Activated CD4-positive, alpha-beta T cell treated with anti-CD3 and anti-CD28 coated beads, Interleukin-2, amount 10 ng/mL, durations not matched to agents 7 days and 5 days (primary cell): ENCODE measurements around the gene PIK3R5. TPM values are rescaled to one million over a fixed set of nuclear protein-coding genes. Genes with fewer than 3 reads are reported as not detected.

Experiments
- CTCF ChIA-PET: fragments of 350-600 bp; sonication (Branson Sonifier 250); formaldehyde crosslinking; loops from one replicate; lab custom pipeline; 2021; ENCODE audit warnings: antibody characterized with exemption; lab: Charles Lee
- POLR2A ChIA-PET: fragments of 350-600 bp; sonication (Branson Sonifier 250); formaldehyde crosslinking; loops from one replicate; lab custom pipeline; 2021; ENCODE audit warnings: antibody characterized with exemption; lab: Charles Lee
- DNase-seq: peaks from one replicate; pipeline ENCODE4 v3.0.0-alpha.2; 2020
- H3K27ac Mint-ChIP-seq: one replicate; pipeline ENCODE4 v1.8.0; 2021; ENCODE audit warnings: mild to moderate bottlenecking, moderate library complexity, mixed read lengths
- H3K27me3 Mint-ChIP-seq: one replicate; pipeline ENCODE4 v1.8.0; 2021; ENCODE audit warnings: mixed read lengths
- H3K36me3 Mint-ChIP-seq: one replicate; pipeline ENCODE4 v1.8.0; 2021; ENCODE audit warnings: low read depth, mixed read lengths
- H3K4me1 Mint-ChIP-seq: one replicate; pipeline ENCODE4 v1.8.0; 2021; ENCODE audit warnings: mixed read lengths
- H3K4me3 Mint-ChIP-seq: one replicate; pipeline ENCODE4 v1.8.0; 2021; ENCODE audit warnings: mild to moderate bottlenecking, moderate library complexity, mixed read lengths
- H3K9me3 Mint-ChIP-seq: one replicate; pipeline ENCODE4 v1.8.0; 2021; ENCODE audit warnings: mixed read lengths
- total RNA-seq, 2 experiments: library from RNA; stranded (reverse); gene quantifications; one replicate each; pipeline ENCODE4 v1.2.3, GENCODE V29; 2021

Gene PIK3R5
- total RNA-seq, 2 experiments from 2014 or later, result 73.4 to 77.6 TPM

GRCh38 chr17:8957721-8958120 lies 7.8 kb downstream of the PIK3R5 start:
- no peak for DNase-seq
- no peaks in the 10 kb centered on the region for H3K27me3 Mint-ChIP-seq
- peak overlapping the region; percentile 85 for H3K27ac Mint-ChIP-seq
- H3K4me1 Mint-ChIP-seq, result peaks cover 97% of the 10 kb centered on the region
- H3K36me3 Mint-ChIP-seq, result peaks cover 79% of the 10 kb centered on the region
- ChIA-PET CTCF (interaction anchor here (1.0 to 4.4 kb wide), 4 partner anchors 9 to 58 kb away, joined by 3 to 14 read pairs (median 4); no protein-coding TSS in a partner anchor), POLR2A (no interaction called here)
- no peak overlapping the region for H3K4me3 Mint-ChIP-seq
- H3K9me3 Mint-ChIP-seq, result no peaks in the 10 kb centered on the region

- CTCF ChIA-PET, result interaction anchor here (0.8 to 4.4 kb wide), 4 partner anchors 9 to 41 kb away, joined by 3 to 14 read pairs (median 3); partner anchors contain the start of gene PIK3R5
- POLR2A ChIA-PET, result no interaction called here
- no peak overlapping the region for H3K4me3 Mint-ChIP-seq
- H3K36me3 Mint-ChIP-seq, result peaks cover 82% of the 10 kb centered on the region
- H3K27me3 Mint-ChIP-seq, result no peaks in the 10 kb centered on the region
- peaks cover 6% of the 10 kb centered on the region for H3K9me3 Mint-ChIP-seq
- no peak for DNase-seq
- peaks cover 97% of the 10 kb centered on the region for H3K4me1 Mint-ChIP-seq
- H3K27ac Mint-ChIP-seq, result peak overlapping the region; percentile 64
These were observed 9.0 kb downstream of the PIK3R5 start for GRCh38 chr17:8956465-8956902.

- H3K27ac Mint-ChIP-seq, result peak overlapping the region; percentile 37
- peaks cover 17% of the 10 kb centered on the region for H3K9me3 Mint-ChIP-seq
- POLR2A ChIA-PET, result interaction anchor here (0.6 kb wide), 1 partner anchor 8 kb away, joined by 3 read pairs; no protein-coding TSS in a partner anchor
- H3K36me3 Mint-ChIP-seq, result peaks cover 84% of the 10 kb centered on the region
- CTCF ChIA-PET, result interaction anchor here (1.6 to 6.1 kb wide), 3 partner anchors 8 to 15 kb away, joined by 6 to 38 read pairs (median 14); no protein-coding TSS in a partner anchor
- H3K4me1 Mint-ChIP-seq, result peaks cover 99% of the 10 kb centered on the region
- DNase-seq, result no peak
- H3K27me3 Mint-ChIP-seq, result no peaks in the 10 kb centered on the region
- peak overlapping the region; percentile 49 for H3K4me3 Mint-ChIP-seq
These were observed 10.2 kb downstream of the PIK3R5 start for GRCh38 chr17:8955021-8955959.

GRCh38 chr17:8954339-8954738 lies 11.2 kb downstream of the PIK3R5 start:
- peaks cover 20% of the 10 kb centered on the region for H3K9me3 Mint-ChIP-seq
- peak overlapping the region; percentile 49 for H3K4me3 Mint-ChIP-seq
- CTCF ChIA-PET, result interaction anchor here (1.6 to 6.1 kb wide), 3 partner anchors 9 to 14 kb away, joined by 6 to 38 read pairs (median 14); no protein-coding TSS in a partner anchor
- H3K27me3 Mint-ChIP-seq, result no peaks in the 10 kb centered on the region
- DNase-seq, result peak; percentile 85
- H3K27ac Mint-ChIP-seq, result peak overlapping the region; percentile 85
- H3K4me1 Mint-ChIP-seq, result peaks cover 97% of the 10 kb centered on the region
- POLR2A ChIA-PET, result no interaction called here
- H3K36me3 Mint-ChIP-seq, result peaks cover 81% of the 10 kb centered on the region

- no peak for DNase-seq
- Mint-ChIP-seq H3K4me1 (peaks cover 97% of the 10 kb centered on the region), H3K4me3 (no peak overlapping the region), H3K36me3 (peaks cover 80% of the 10 kb centered on the region), H3K9me3 (peaks cover 21% of the 10 kb centered on the region), H3K27me3 (no peaks in the 10 kb centered on the region), H3K27ac (peak overlapping the region; percentile 71)
- ChIA-PET CTCF (interaction anchor here (0.6 to 6.1 kb wide), 4 partner anchors 8 to 1597 kb away, joined by 3 to 38 read pairs (median 8); no protein-coding TSS in a partner anchor), POLR2A (no interaction called here)
These were observed 12.2 kb downstream of the PIK3R5 start for GRCh38 chr17:8953156-8953885.

GRCh38 chr17:8952191-8952590 lies 13.3 kb downstream of the PIK3R5 start:
- ChIA-PET CTCF (interaction anchor here (6.1 kb wide), 1 partner anchor 11 kb away, joined by 38 read pairs; no protein-coding TSS in a partner anchor), POLR2A (no interaction called here)
- peak overlapping the region; percentile 65 for H3K27ac Mint-ChIP-seq
- no peak overlapping the region for H3K4me3 Mint-ChIP-seq
- H3K27me3 Mint-ChIP-seq, result no peaks in the 10 kb centered on the region
- peaks cover 78% of the 10 kb centered on the region for H3K36me3 Mint-ChIP-seq
- DNase-seq, result no peak
- H3K9me3 Mint-ChIP-seq, result peaks cover 21% of the 10 kb centered on the region
- peaks cover 94% of the 10 kb centered on the region for H3K4me1 Mint-ChIP-seq

- Mint-ChIP-seq H3K27me3 (no peaks in the 10 kb centered on the region), H3K36me3 (peaks cover 77% of the 10 kb centered on the region), H3K4me3 (no peak overlapping the region), H3K9me3 (peaks cover 21% of the 10 kb centered on the region), H3K4me1 (peaks cover 94% of the 10 kb centered on the region), H3K27ac (peak overlapping the region; percentile 77)
- ChIA-PET POLR2A (no interaction called here), CTCF (interaction anchor here (1.5 to 6.1 kb wide), 2 partner anchors 11 to 12 kb away, joined by 6 to 38 read pairs; no protein-coding TSS in a partner anchor)
- no peak for DNase-seq
These were observed 14.3 kb downstream of the PIK3R5 start for GRCh38 chr17:8951206-8951605.

GRCh38 chr17:8949061-8949661 lies 16.3 kb downstream of the PIK3R5 start:
- H3K9me3 Mint-ChIP-seq, result peaks cover 21% of the 10 kb centered on the region
- ChIA-PET CTCF (interaction anchor here (0.8 to 6.1 kb wide), 5 partner anchors 8 to 163 kb away, joined by 3 to 38 read pairs (median 5); no protein-coding TSS in a partner anchor), POLR2A (interaction anchor here (0.6 kb wide), 1 partner anchor 57 kb away, joined by 4 read pairs; no protein-coding TSS in a partner anchor)
- H3K36me3 Mint-ChIP-seq, result peaks cover 85% of the 10 kb centered on the region
- peak overlapping the region; percentile 60 for H3K4me3 Mint-ChIP-seq
- no peak for DNase-seq
- peak overlapping the region; percentile 84 for H3K27ac Mint-ChIP-seq
- no peaks in the 10 kb centered on the region for H3K27me3 Mint-ChIP-seq
- peaks cover 94% of the 10 kb centered on the region for H3K4me1 Mint-ChIP-seq

- Mint-ChIP-seq H3K27me3 (no peaks in the 10 kb centered on the region), H3K27ac (peak overlapping the region; percentile 84), H3K4me3 (no peak overlapping the region), H3K9me3 (peaks cover 21% of the 10 kb centered on the region), H3K4me1 (peaks cover 91% of the 10 kb centered on the region), H3K36me3 (peaks cover 89% of the 10 kb centered on the region)
- ChIA-PET CTCF (interaction anchor here (1.1 to 1.9 kb wide), 5 partner anchors 8 to 163 kb away, joined by 3 to 5 read pairs (median 3); no protein-coding TSS in a partner anchor), POLR2A (interaction anchor here (0.6 kb wide), 1 partner anchor 56 kb away, joined by 4 read pairs; no protein-coding TSS in a partner anchor)
- no peak for DNase-seq
These were observed 17.0 kb downstream of the PIK3R5 start for GRCh38 chr17:8948462-8948861.

- H3K36me3 Mint-ChIP-seq, result peaks cover 80% of the 10 kb centered on the region
- no peak for DNase-seq
- ChIA-PET CTCF (interaction anchor here (0.7 to 1.6 kb wide), 3 partner anchors 9 to 36 kb away, joined by 3 read pairs; no protein-coding TSS in a partner anchor), POLR2A (no interaction called here)
- H3K4me3 Mint-ChIP-seq, result no peak overlapping the region
- H3K9me3 Mint-ChIP-seq, result peaks cover 19% of the 10 kb centered on the region
- H3K4me1 Mint-ChIP-seq, result peaks cover 89% of the 10 kb centered on the region
- no peaks in the 10 kb centered on the region for H3K27me3 Mint-ChIP-seq
- H3K27ac Mint-ChIP-seq, result no peak overlapping the region
These were observed 18.3 kb downstream of the PIK3R5 start for GRCh38 chr17:8947201-8947600.

- Mint-ChIP-seq H3K9me3 (peaks cover 16% of the 10 kb centered on the region), H3K27ac (peak overlapping the region; percentile 28), H3K27me3 (no peaks in the 10 kb centered on the region), H3K36me3 (peaks cover 72% of the 10 kb centered on the region), H3K4me1 (peaks cover 89% of the 10 kb centered on the region), H3K4me3 (no peak overlapping the region)
- CTCF ChIA-PET, result interaction anchor here (1.3 to 2.9 kb wide), 3 partner anchors 9 to 23 kb away, joined by 3 to 14 read pairs (median 4); no protein-coding TSS in a partner anchor
- no peak for DNase-seq
- POLR2A ChIA-PET, result no interaction called here
These were observed 19.0 kb downstream of the PIK3R5 start for GRCh38 chr17:8946476-8946875.
